ENCODE measurements around the gene PFKFB3.
"Not testable (repeated sequence)": the region's sequence is repeated elsewhere in the genome, so short reads cannot be mapped to it uniquely, and the experiment has no call there.

Gene PFKFB3

GRCh38 chr10:6273351-6273750 lies 70.6 kb downstream of the PFKFB3 start:
- DNase-seq, result no peak

- DNase-seq, result no peak
Observed at GRCh38 chr10:6274040-6274439, 71.3 kb downstream of the PFKFB3 start.

- DNase-seq, result no peak
Observed at GRCh38 chr10:6274484-6274883, 71.8 kb downstream of the PFKFB3 start.

- no peak for DNase-seq
Observed at GRCh38 chr10:6275022-6275997, 72.6 kb downstream of the PFKFB3 start.

GRCh38 chr10:6276356-6276755 lies 73.6 kb downstream of the PFKFB3 start:
- DNase-seq, result no peak

GRCh38 chr10:6278519-6279120 lies 75.9 kb downstream of the PFKFB3 start:
- no peak for DNase-seq

- DNase-seq, result no peak
Observed at GRCh38 chr10:6279540-6280267, 77.0 kb downstream of the PFKFB3 start.

GRCh38 chr10:6280291-6280690 lies 77.6 kb downstream of the PFKFB3 start:
- DNase-seq, result no peak

- DNase-seq, result no peak
Observed at GRCh38 chr10:6282454-6282958, 79.8 kb downstream of the PFKFB3 start.

GRCh38 chr10:6283655-6284054 lies 80.9 kb downstream of the PFKFB3 start:
- no peak for DNase-seq

- DNase-seq, result not testable (repeated sequence)
Observed at GRCh38 chr10:6290621-6291020, 87.9 kb downstream of the PFKFB3 start.

GRCh38 chr10:6292741-6293151 lies 90.0 kb downstream of the PFKFB3 start:
- DNase-seq, result no peak

GRCh38 chr10:6296425-6296824 lies 93.7 kb downstream of the PFKFB3 start:
- DNase-seq, result not testable (repeated sequence)

- no peak for DNase-seq
Observed at GRCh38 chr10:6296828-6297251, 94.1 kb downstream of the PFKFB3 start.

GRCh38 chr10:6297522-6297921 lies 94.8 kb downstream of the PFKFB3 start:
- DNase-seq, result no peak

GRCh38 chr10:6297951-6298381 lies 95.2 kb downstream of the PFKFB3 start:
- DNase-seq, result no peak

GRCh38 chr10:6298428-6298827 lies 95.7 kb downstream of the PFKFB3 start:
- DNase-seq, result no peak

- DNase-seq, result no peak
Observed at GRCh38 chr10:6299234-6299633, 96.5 kb downstream of the PFKFB3 start.

GRCh38 chr10:6299743-6300105 lies 97.0 kb downstream of the PFKFB3 start:
- no peak for DNase-seq

- DNase-seq, result no peak
Observed at GRCh38 chr10:6300106-6300783, 97.5 kb downstream of the PFKFB3 start.

GRCh38 chr10:6300784-6301460 lies 98.2 kb downstream of the PFKFB3 start:
- DNase-seq, result no peak
